ENCODE data around the gene ABR. TPM values are rescaled to one million over a fixed set of nuclear protein-coding genes. Genes with fewer than 3 reads are reported as not detected.

Gene ABR
- total and polyA plus RNA-seq, 9 donors, result 25.0 to 94.6 (median 60.2) TPM

GRCh38 chr17:1216217-1217088, 36.7 kb upstream of the ABR start:
- Histone ChIP-seq H3K9me3 (no peaks in the 10 kb centered on the region), H3K36me3 (no peaks in the 10 kb centered on the region), H3K4me3 (no peak overlapping the region), H3K27ac (no peak overlapping the region), H3K27me3 (no peaks in the 10 kb centered on the region), H3K4me1 (ENCODE audit: insufficient read depth) (no peaks in the 10 kb centered on the region)
- intact Hi-C loops (cut with DNase I), result no loop called here
- TF ChIP-seq CTCF (IDR thresholded peaks at IDR 0.05), result no peak
- TF ChIP-seq EP300 (IDR thresholded peaks at IDR 0.05), result no peak
- TF ChIP-seq POLR2A (IDR thresholded peaks at IDR 0.05), result no peak
- WGBS, 3 donors, result 61 to 67% (median 66%) methylated on average over 19 of the region's 19 CpGs
- DNase-seq, result no peak

- 47 to 57% (median 49%) methylated on average over 4 of the region's 4 CpGs for whole genome bisulfite sequencing, 3 donors
- Histone ChIP-seq H3K27me3 (no peaks in the 10 kb centered on the region), H3K27ac (no peak overlapping the region), H3K36me3 (no peaks in the 10 kb centered on the region), H3K4me3 (no peak overlapping the region), H3K9me3 (no peaks in the 10 kb centered on the region), H3K4me1 (ENCODE audit: insufficient read depth) (no peaks in the 10 kb centered on the region)
- intact Hi-C loops (cut with DNase I), result no loop called here
- no peak for DNase-seq
- no peak for TF ChIP-seq EP300 (IDR thresholded peaks at IDR 0.05)
- TF ChIP-seq POLR2A (IDR thresholded peaks at IDR 0.05), result no peak
- no peak for TF ChIP-seq CTCF (IDR thresholded peaks at IDR 0.05)
These were observed 33.2 kb upstream of the ABR start for GRCh38 chr17:1212946-1213345.

- Histone ChIP-seq H3K27me3 (no peaks in the 10 kb centered on the region), H3K27ac (no peak overlapping the region), H3K4me3 (no peak overlapping the region), H3K9me3 (no peaks in the 10 kb centered on the region), H3K4me1 (ENCODE audit: insufficient read depth) (no peaks in the 10 kb centered on the region), H3K36me3 (no peaks in the 10 kb centered on the region)
- intact Hi-C loops (cut with DNase I), result no loop called here
- DNase-seq, result no peak
- TF ChIP-seq EP300 (IDR thresholded peaks at IDR 0.05) (no peak), CTCF (IDR thresholded peaks at IDR 0.05) (no peak)
- 50 to 74% (median 69%) methylated on average over 5 of the region's 5 CpGs for WGBS, 3 donors
These were observed 31.5 kb upstream of the ABR start for GRCh38 chr17:1211287-1211686.

GRCh38 chr17:1208966-1209365, 29.2 kb upstream of the ABR start:
- TF ChIP-seq CTCF (IDR thresholded peaks at IDR 0.05), result no peak
- no peak for TF ChIP-seq EP300 (IDR thresholded peaks at IDR 0.05)
- no peak for TF ChIP-seq POLR2A (IDR thresholded peaks at IDR 0.05)
- H3K4me1 ChIP-seq (ENCODE audit: insufficient read depth), result no peaks in the 10 kb centered on the region
- intact Hi-C loops (cut with DNase I), result no loop called here
- no peak overlapping the region for H3K4me3 ChIP-seq
- no peak for DNase-seq
- no peaks in the 10 kb centered on the region for H3K27me3 ChIP-seq
- no peak overlapping the region for H3K27ac ChIP-seq
- 65 to 78% (median 76%) methylated on average over 6 of the region's 6 CpGs for WGBS, 3 donors
- H3K9me3 ChIP-seq, result no peaks in the 10 kb centered on the region
- no peaks in the 10 kb centered on the region for H3K36me3 ChIP-seq
